ENCODE data around the gene FLNB. TPM values are rescaled to one million over a fixed set of nuclear protein-coding genes. Genes with fewer than 3 reads are reported as not detected.

FLNB gene
- total RNA-seq, 2 experiments from 2014 or later = 14.6 TPM

DNA sequence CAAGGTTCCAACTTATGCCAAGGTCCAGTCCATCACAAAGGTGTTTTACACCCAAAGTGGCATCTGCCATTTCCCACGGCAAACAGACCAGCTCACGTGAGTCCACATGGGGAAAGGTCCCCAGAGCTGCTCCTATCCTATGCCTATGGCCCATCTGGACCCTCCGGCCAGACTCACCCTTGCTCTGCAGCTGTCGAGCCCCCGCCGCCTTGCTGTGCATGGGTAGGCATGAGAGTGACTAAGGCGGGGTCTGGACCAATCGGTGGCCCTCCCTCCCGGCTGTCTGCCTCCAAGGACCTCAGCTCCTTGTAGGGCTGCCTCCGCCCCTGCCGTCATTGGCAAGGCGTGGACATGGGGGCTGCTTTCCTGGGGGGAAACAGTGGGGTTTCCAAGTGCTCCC, 175.7 kb downstream of the FLNB start:
- peaks cover 6% of the 10 kb centered on the region for H3K27me3 Mint-ChIP-seq
- H3K27ac Mint-ChIP-seq = no peak overlapping the region
- H3K4me3 Mint-ChIP-seq = no peak overlapping the region
- POLR2A ChIA-PET = no interaction called here
- DNase-seq (no peak), ATAC-seq (ENCODE audit: low read depth) (no peak)
- no peaks in the 10 kb centered on the region for H3K36me3 Mint-ChIP-seq
- peaks cover 7% of the 10 kb centered on the region for H3K4me1 Mint-ChIP-seq
- H3K9me3 Mint-ChIP-seq = no peaks in the 10 kb centered on the region

DNA sequence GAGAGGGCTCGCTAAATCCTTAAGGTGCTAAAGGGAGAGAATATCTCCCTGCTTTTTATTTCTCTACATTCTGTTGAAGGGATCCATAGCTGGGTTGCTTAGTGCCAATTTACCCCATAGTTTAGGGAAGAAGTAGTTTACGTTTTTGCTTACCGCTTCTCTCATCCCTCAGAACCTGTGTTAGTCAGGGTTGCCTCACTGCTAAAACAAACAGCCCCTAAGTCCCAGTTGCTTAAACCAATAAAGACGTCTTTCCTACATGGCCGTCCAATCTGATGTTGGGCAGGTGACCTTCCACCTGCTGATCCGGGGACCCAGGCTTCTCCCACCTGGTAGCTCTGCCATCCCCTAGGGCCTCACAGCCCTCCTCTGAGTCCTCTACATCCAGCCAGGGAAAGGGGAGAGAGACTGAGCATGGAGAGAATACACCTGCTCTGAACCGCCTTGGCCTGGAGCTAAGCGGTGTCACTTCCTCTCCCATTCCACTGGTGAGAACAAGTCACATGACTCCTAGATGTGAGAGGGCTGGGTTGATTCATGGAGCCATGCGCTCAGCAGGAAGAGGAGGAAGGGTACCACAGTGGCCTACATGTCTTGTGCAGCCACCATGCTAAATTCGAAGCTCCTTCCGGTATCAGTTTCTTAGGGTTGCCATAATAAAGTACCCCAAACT, 176.2 kb downstream of the FLNB start:
- H3K9me3 Mint-ChIP-seq = no peaks in the 10 kb centered on the region
- ATAC-seq (ENCODE audit: low read depth) = no peak
- no peak overlapping the region for H3K4me3 Mint-ChIP-seq
- peaks cover 7% of the 10 kb centered on the region for H3K4me1 Mint-ChIP-seq
- no peak for DNase-seq
- H3K27me3 Mint-ChIP-seq = peaks cover 6% of the 10 kb centered on the region
- no peaks in the 10 kb centered on the region for H3K36me3 Mint-ChIP-seq
- POLR2A ChIA-PET = no interaction called here
- no peak overlapping the region for H3K27ac Mint-ChIP-seq

GRCh38 chr3:58184982-58185360, 176.7 kb downstream of the FLNB start:
- peaks cover 6% of the 10 kb centered on the region for H3K27me3 Mint-ChIP-seq
- peaks cover 7% of the 10 kb centered on the region for H3K4me1 Mint-ChIP-seq
- POLR2A ChIA-PET = no interaction called here
- H3K4me3 Mint-ChIP-seq = no peak overlapping the region
- H3K9me3 Mint-ChIP-seq = no peaks in the 10 kb centered on the region
- H3K27ac Mint-ChIP-seq = no peak overlapping the region
- H3K36me3 Mint-ChIP-seq = no peaks in the 10 kb centered on the region
- no peak for ATAC-seq (ENCODE audit: low read depth)
- DNase-seq = no peak

DNA sequence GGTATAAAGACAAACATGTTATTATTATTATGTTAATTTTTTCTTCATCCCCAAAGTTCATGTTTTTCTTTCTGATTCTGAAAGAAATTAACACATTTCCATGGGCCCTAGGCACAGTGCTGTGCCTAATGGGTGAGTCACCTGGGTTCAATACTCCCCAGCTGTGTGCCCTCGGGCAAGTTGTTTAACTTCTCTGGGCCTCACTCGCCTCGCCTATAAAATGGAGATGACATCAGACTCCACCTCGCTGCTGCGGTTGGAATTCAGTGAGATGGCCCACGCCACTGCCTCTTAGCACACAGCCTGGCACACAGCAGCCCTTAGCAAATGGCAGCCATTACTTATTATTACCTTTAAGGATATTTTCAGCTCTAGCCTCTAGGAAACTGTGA, 179.9 kb downstream of the FLNB start:
- Mint-ChIP-seq H3K36me3 (no peaks in the 10 kb centered on the region), H3K27me3 (peaks cover 2% of the 10 kb centered on the region), H3K9me3 (no peaks in the 10 kb centered on the region), H3K4me3 (no peak overlapping the region), H3K4me1 (peaks cover 5% of the 10 kb centered on the region), H3K27ac (no peak overlapping the region)
- DNase-seq (no peak), ATAC-seq (ENCODE audit: low read depth) (no peak)
- POLR2A ChIA-PET = interaction anchor here (0.6 kb wide), 1 partner anchor 118 kb away, joined by 3 read pairs; the partner anchor contains the start of genes HTD2 and RPP14

DNA sequence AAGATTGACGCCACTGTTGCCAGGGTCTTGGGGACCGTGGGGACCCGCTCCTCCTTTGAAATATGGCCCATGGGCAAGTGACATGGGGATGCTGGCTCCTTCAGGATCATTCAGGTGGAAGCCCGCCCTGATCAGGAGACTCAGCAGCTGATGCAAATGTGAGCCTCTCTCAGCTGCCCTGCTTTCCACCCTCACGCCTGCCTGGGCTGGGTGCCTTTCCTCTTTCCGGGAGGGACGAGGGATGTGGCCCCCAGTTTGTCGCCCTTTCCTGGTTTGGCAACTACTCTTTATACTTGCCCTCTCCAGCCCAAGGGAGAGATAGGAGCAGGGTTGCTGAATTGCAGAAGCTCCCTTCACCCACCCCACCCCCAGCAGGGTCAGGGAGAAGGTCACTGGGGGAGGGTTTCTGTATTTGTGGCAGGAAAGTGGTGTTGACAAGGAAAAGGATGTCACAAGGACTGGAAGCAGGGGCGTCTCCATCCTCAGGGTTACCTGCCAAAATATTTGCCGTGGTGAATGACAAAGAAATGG, 180.8 kb downstream of the FLNB start:
- peaks cover 2% of the 10 kb centered on the region for H3K27me3 Mint-ChIP-seq
- DNase-seq (no peak), ATAC-seq (ENCODE audit: low read depth) (no peak)
- H3K9me3 Mint-ChIP-seq = no peaks in the 10 kb centered on the region
- no peak overlapping the region for H3K27ac Mint-ChIP-seq
- H3K4me1 Mint-ChIP-seq = peaks cover 5% of the 10 kb centered on the region
- H3K4me3 Mint-ChIP-seq = no peak overlapping the region
- H3K36me3 Mint-ChIP-seq = no peaks in the 10 kb centered on the region
- POLR2A ChIA-PET = interaction anchor here (0.5 kb wide), 1 partner anchor 27 kb away, joined by 4 read pairs; no protein-coding TSS in a partner anchor

GRCh38 chr3:58189691-58190090, 181.5 kb downstream of the FLNB start:
- H3K27me3 Mint-ChIP-seq = peaks cover 2% of the 10 kb centered on the region
- no peak overlapping the region for H3K4me3 Mint-ChIP-seq
- peaks cover 5% of the 10 kb centered on the region for H3K4me1 Mint-ChIP-seq
- no peak for DNase-seq
- no peaks in the 10 kb centered on the region for H3K9me3 Mint-ChIP-seq
- POLR2A ChIA-PET = no interaction called here
- ATAC-seq (ENCODE audit: low read depth) = no peak
- H3K36me3 Mint-ChIP-seq = no peaks in the 10 kb centered on the region
- H3K27ac Mint-ChIP-seq = no peak overlapping the region

GRCh38 chr3:58190291-58190690, 182.1 kb downstream of the FLNB start:
- H3K4me3 Mint-ChIP-seq = no peak overlapping the region
- POLR2A ChIA-PET = interaction anchor here (0.8 kb wide), 1 partner anchor 117 kb away, joined by 3 read pairs; no protein-coding TSS in a partner anchor
- H3K36me3 Mint-ChIP-seq = no peaks in the 10 kb centered on the region
- peaks cover 5% of the 10 kb centered on the region for H3K4me1 Mint-ChIP-seq
- no peaks in the 10 kb centered on the region for H3K9me3 Mint-ChIP-seq
- peaks cover 2% of the 10 kb centered on the region for H3K27me3 Mint-ChIP-seq
- DNase-seq (no peak), ATAC-seq (ENCODE audit: low read depth) (no peak)
- no peak overlapping the region for H3K27ac Mint-ChIP-seq

DNA sequence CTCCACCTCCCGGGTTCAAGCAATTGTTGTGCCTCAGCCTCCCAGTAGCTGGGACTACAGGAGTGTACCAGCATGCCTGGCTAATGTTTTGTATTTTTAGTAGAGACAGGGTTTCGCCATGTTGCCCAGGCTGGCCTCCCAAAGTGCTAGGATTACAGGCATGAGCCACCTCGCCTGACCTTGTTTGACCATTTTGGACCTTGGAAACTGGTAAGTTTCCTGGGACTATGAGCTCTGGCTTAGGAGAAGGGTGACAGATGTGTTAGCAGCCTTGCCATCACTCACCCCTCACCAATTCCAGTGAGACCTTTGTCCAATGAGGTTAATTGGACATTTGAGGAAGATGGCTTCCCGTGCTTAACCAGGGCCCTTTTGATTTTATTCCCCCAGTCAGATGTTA, 182.7 kb downstream of the FLNB start:
- Mint-ChIP-seq H3K4me1 (peaks cover 5% of the 10 kb centered on the region), H3K27me3 (peaks cover 2% of the 10 kb centered on the region), H3K4me3 (no peak overlapping the region), H3K36me3 (no peaks in the 10 kb centered on the region), H3K9me3 (no peaks in the 10 kb centered on the region), H3K27ac (no peak overlapping the region)
- POLR2A ChIA-PET = interaction anchor here (0.8 kb wide), 1 partner anchor 116 kb away, joined by 3 read pairs; no protein-coding TSS in a partner anchor
- ATAC-seq (ENCODE audit: low read depth) (no peak), DNase-seq (no peak)

DNA sequence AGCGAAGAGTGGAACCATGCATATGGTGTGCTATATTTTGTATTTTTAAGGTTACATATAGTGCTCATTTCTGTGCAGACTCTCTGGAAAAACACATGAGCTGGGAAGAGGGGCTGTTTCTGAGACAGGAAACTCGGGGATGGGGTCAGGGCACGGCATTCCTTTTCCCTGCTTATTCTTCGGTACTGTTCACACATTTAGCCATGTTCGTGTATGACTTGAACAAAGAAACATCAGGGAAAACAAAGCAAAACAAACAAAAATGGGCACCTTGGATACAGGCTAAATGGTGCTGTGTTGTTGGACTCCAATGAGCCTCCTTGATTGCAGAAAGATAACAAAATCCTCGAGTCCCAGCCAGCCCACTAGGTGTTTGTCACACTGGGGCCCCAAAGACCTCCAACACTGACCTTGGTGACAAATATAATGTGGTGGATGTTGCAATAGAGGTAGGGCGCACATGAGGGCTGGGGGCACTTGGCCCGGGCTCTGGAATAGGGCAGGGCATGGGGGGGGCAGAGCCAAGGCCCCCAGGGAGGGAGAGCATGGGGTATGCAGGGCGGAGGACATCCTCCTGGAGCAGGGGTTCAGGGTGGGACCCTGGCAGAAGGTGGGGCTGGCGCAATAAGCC, 183.3 kb downstream of the FLNB start:
- Mint-ChIP-seq H3K36me3 (no peaks in the 10 kb centered on the region), H3K27me3 (peaks cover 2% of the 10 kb centered on the region), H3K4me1 (peaks cover 5% of the 10 kb centered on the region), H3K9me3 (no peaks in the 10 kb centered on the region), H3K4me3 (no peak overlapping the region), H3K27ac (no peak overlapping the region)
- POLR2A ChIA-PET = no interaction called here
- DNase-seq (no peak), ATAC-seq (ENCODE audit: low read depth) (no peak)

DNA sequence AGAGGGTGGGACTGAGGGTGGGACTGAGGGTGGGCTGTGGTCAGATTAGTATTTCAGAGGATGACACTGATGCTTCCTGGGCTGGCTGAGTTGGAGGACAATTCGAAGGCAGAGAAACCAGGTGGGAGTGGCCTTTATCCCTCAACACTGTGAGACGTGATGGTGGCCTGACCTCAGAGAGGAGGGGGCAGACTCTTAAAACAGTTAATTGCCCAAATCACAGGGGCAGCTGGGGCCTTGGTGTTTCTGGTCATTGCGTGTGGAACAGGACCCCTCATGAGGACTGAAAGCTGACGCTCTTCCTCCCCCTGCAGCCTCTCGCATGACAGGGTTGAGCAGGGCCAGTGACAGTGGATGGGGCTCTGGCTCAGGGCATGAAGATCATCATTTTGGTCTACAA, 183.8 kb downstream of the FLNB start:
- DNase-seq (no peak), ATAC-seq (ENCODE audit: low read depth) (no peak)
- H3K27ac Mint-ChIP-seq = no peak overlapping the region
- peaks cover 5% of the 10 kb centered on the region for H3K4me1 Mint-ChIP-seq
- H3K36me3 Mint-ChIP-seq = no peaks in the 10 kb centered on the region
- H3K27me3 Mint-ChIP-seq = peaks cover 2% of the 10 kb centered on the region
- no peak overlapping the region for H3K4me3 Mint-ChIP-seq
- POLR2A ChIA-PET = no interaction called here
- H3K9me3 Mint-ChIP-seq = no peaks in the 10 kb centered on the region

DNA sequence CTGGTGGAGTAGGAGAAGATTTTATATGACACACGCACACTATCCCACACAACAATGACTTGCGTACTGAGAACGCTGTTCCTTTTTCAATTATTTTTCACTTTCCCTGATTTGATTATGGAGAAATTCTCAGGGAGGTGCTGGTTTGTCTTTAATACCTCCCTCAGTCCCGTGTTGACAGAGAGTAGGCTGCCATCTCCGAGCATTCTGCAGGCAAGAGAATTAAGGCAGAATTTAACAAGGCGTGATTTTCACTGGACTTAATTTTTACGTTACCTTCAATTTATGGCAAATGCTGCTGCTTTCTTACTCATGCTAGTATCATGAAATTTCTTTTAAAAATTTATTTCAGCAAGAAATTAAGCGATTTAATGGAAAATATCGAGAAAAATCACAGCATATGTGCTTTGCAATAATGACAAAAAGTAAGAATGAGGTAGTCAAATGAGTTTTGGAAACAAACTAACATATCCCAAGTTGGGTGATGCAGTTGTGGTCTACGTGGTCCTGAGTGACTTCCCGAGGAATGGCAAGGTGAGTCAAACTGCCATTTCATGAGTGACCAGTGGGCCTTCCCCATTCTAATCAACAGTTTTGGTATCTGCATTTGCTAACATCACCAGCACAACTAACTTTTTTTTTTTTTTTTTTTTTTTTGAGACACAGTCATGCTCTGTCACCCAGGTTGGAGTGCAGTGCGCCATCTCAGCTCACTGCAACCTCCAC, 185.6 kb downstream of the FLNB start:
- ATAC-seq (ENCODE audit: low read depth) = no peak
- Mint-ChIP-seq H3K4me3 (no peak overlapping the region), H3K27ac (no peak overlapping the region), H3K9me3 (no peaks in the 10 kb centered on the region), H3K36me3 (no peaks in the 10 kb centered on the region), H3K4me1 (no peaks in the 10 kb centered on the region), H3K27me3 (no peaks in the 10 kb centered on the region)
- no peak for DNase-seq
- POLR2A ChIA-PET = interaction anchor here (0.7 kb wide), 1 partner anchor 20 kb away, joined by 3 read pairs; no protein-coding TSS in a partner anchor

DNA sequence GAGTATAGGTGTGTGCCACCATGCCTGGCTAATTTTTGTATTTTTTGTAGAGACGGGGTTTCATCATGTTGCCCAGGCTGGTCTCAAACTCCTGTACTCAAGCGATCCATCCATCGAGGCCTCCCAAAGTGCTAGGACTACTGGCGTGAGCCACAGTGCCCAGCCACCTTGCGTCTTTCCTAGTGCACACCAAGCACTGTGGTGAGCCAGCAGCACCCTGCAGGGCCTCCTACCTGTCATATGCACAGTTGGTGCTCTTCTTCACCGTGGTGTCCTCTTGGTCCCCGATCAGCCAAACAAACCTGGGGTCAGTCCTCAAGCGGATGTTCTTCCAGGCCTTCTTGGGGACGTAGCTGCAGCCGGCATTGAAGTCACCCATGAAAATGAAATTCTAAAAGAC, 189.4 kb downstream of the FLNB start:
- no peaks in the 10 kb centered on the region for H3K36me3 Mint-ChIP-seq
- no peaks in the 10 kb centered on the region for H3K9me3 Mint-ChIP-seq
- H3K27ac Mint-ChIP-seq = no peak overlapping the region
- DNase-seq = no peak
- ATAC-seq (ENCODE audit: low read depth) = no peak
- POLR2A ChIA-PET = no interaction called here
- peaks cover 2% of the 10 kb centered on the region for H3K4me1 Mint-ChIP-seq
- H3K4me3 Mint-ChIP-seq = no peak overlapping the region
- H3K27me3 Mint-ChIP-seq = peaks cover 11% of the 10 kb centered on the region

- ATAC-seq (ENCODE audit: low read depth) = no peak
- POLR2A ChIA-PET = no interaction called here
- H3K4me1 Mint-ChIP-seq = peaks cover 2% of the 10 kb centered on the region
Measured at GRCh38 chr3:58198362-58198761, 190.1 kb downstream of the FLNB start.

More at GRCh38 chr3:58198362-58198761, 190.1 kb downstream of the FLNB start:
- Mint-ChIP-seq H3K27ac (no peak overlapping the region), H3K4me3 (no peak overlapping the region), H3K27me3 (peaks cover 13% of the 10 kb centered on the region), H3K36me3 (peaks cover 2% of the 10 kb centered on the region), H3K9me3 (peaks cover 2% of the 10 kb centered on the region)
- DNase-seq = no peak

All from activated naive CD8-positive, alpha-beta T cell treated with anti-CD3 and anti-CD28 coated beads, Interleukin-2, amount 10 ng/mL, durations not matched to agents 7 days and 5 days (primary cell).